ENCODE results near the gene POLR3K.

Gene POLR3K

GRCh38 chr16:94918-95265 is 41.5 kb upstream of the POLR3K start:
- DNase-seq (ENCODE audit: low read depth), result no peak
- H3K4me3 ChIP-seq (ENCODE audit: low read depth, low read length), result no peak overlapping the region
- TF ChIP-seq CTCF (IDR thresholded peaks at IDR 0.05; ENCODE audit: low read depth, low read length, missing control alignments), result no peak
- in situ Hi-C loops (cut with HindIII; ENCODE audit: low sequenced_read_pairs), result no loop called here

GRCh38 chr16:92431-93339 is 39.3 kb upstream of the POLR3K start:
- in situ Hi-C loops (cut with HindIII; ENCODE audit: low sequenced_read_pairs), result no loop called here
- no peak for TF ChIP-seq CTCF (IDR thresholded peaks at IDR 0.05; ENCODE audit: low read depth, low read length, missing control alignments)
- no peak overlapping the region for H3K4me3 ChIP-seq (ENCODE audit: low read depth, low read length)
- DNase-seq (ENCODE audit: low read depth), result no peak

- no peak for DNase-seq (ENCODE audit: low read depth)
Measured at GRCh38 chr16:91484-91883, 38.1 kb upstream of the POLR3K start.

GRCh38 chr16:89391-90302 is 36.2 kb upstream of the POLR3K start:
- no peak overlapping the region for H3K4me3 ChIP-seq (ENCODE audit: low read depth, low read length)
- TF ChIP-seq CTCF (IDR thresholded peaks at IDR 0.05; ENCODE audit: low read depth, low read length, missing control alignments), result no peak
- DNase-seq (ENCODE audit: low read depth), result no peak
- in situ Hi-C loops (cut with HindIII; ENCODE audit: low sequenced_read_pairs), result no loop called here

More at GRCh38 chr16:91484-91883, 38.1 kb upstream of the POLR3K start:
- TF ChIP-seq CTCF (IDR thresholded peaks at IDR 0.05; ENCODE audit: low read depth, low read length, missing control alignments), result no peak
- in situ Hi-C loops (cut with HindIII; ENCODE audit: low sequenced_read_pairs), result no loop called here
- H3K4me3 ChIP-seq (ENCODE audit: low read depth, low read length), result no peak overlapping the region

GRCh38 chr16:88613-89012 is 35.2 kb upstream of the POLR3K start:
- H3K4me3 ChIP-seq (ENCODE audit: low read depth, low read length), result no peak overlapping the region
- in situ Hi-C loops (cut with HindIII; ENCODE audit: low sequenced_read_pairs), result no loop called here
- no peak for TF ChIP-seq CTCF (IDR thresholded peaks at IDR 0.05; ENCODE audit: low read depth, low read length, missing control alignments)
- DNase-seq (ENCODE audit: low read depth), result no peak

- TF ChIP-seq CTCF (IDR thresholded peaks at IDR 0.05; ENCODE audit: low read depth, low read length, missing control alignments), result no peak
- in situ Hi-C loops (cut with HindIII; ENCODE audit: low sequenced_read_pairs), result no loop called here
- DNase-seq (ENCODE audit: low read depth), result no peak
- H3K4me3 ChIP-seq (ENCODE audit: low read depth, low read length), result no peak overlapping the region
Measured at GRCh38 chr16:86483-86952, 33.1 kb upstream of the POLR3K start.
